ENCODE measurements around the gene ZCWPW2.

DNA sequence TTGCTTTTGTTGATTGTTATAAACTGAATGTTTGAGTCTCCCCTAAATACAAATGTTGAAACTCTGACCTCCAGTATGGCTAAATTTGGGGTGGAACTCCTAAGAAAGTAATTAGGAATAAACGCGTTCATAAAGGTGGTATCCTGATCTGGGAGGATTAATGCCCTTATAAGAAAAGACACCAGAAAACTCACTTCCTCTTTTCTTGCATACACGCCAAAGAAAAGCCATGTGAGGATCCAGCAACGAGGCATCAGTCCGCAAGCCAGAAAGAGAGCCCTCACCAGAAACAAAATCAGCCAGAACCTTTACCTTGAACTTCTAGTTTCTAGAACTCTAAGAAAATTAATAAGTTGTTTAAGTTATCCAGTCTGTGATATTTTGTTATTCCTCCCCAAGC, 37.5 kb downstream of the ZCWPW2 start:
- TF ChIP-seq EZH2 (IDR thresholded peaks at IDR 0.05; ENCODE audit: insufficient read depth, poor library complexity, severe bottlenecking) (no peak), EZH2phosphoT487 (IDR thresholded peaks at IDR 0.05; ENCODE audit: insufficient read depth, low read depth) (no peak)
